Measurements from ENCODE around the gene CCDC12. TPM values are rescaled to one million over a fixed set of nuclear protein-coding genes. Genes with fewer than 3 reads are reported as not detected.

The CCDC12 gene
- total and polyA plus RNA-seq, 9 of the 15 experiments (the other 6 are each of a cell fraction or from before 2014, with no cell fraction given): 8.9 to 201 (median 86.9) TPM

GRCh38 chr3:46998852-46999515 lies 22.4 kb upstream of the CCDC12 start (continued):
- no peak for TF ChIP-seq THAP12 (CRISPR knock-in tag; IDR thresholded peaks at IDR 0.05)
- TF ChIP-seq NR4A1 (CRISPR knock-in tag; IDR thresholded peaks at IDR 0.05): no peak
- TF ChIP-seq NR4A1 (tag; IDR thresholded peaks at IDR 0.05): no peak
- peak; percentile 28 for TF ChIP-seq RBM22 (IDR thresholded peaks at IDR 0.05; ENCODE audit: low read depth, low read length, poor library complexity, severe bottlenecking)
- TF ChIP-seq ZNF75A (CRISPR knock-in tag; IDR thresholded peaks at IDR 0.05): no peak
- no peak for TF ChIP-seq NCOA4 (IDR thresholded peaks at IDR 0.05; ENCODE audit: partially characterized antibody)
- no peak for TF ChIP-seq ZNF133 (CRISPR knock-in tag; IDR thresholded peaks at IDR 0.05)
- TF ChIP-seq ZKSCAN3 (CRISPR knock-in tag; IDR thresholded peaks at IDR 0.05): no peak
- TF ChIP-seq BRCA1 (IDR thresholded peaks at IDR 0.05): no peak
- TF ChIP-seq BRCA1 (CRISPR knock-in tag; IDR thresholded peaks at IDR 0.05): no peak
- TF ChIP-seq YBX1 (IDR thresholded peaks at IDR 0.05): no peak
- TF ChIP-seq RBFOX2 (IDR thresholded peaks at IDR 0.05; ENCODE audit: low read depth, low read length): peak; percentile 40
- 0 out of 2 replicates have a peak, but pooled peaks have one; percentile 32 for TF ChIP-seq GABPB1 (CRISPR knock-in tag; IDR thresholded peaks at IDR 0.05)
- 0 out of 2 replicates have a peak, but pooled peaks have one; percentile 5 for TF ChIP-seq ZBTB1 (CRISPR knock-in tag; IDR thresholded peaks at IDR 0.05; ENCODE audit: borderline replicate concordance, low read depth)
- no peak for TF ChIP-seq HDAC2 (IDR thresholded peaks at IDR 0.05)
- no peak for TF ChIP-seq THRAP3 (IDR thresholded peaks at IDR 0.05; ENCODE audit: borderline replicate concordance)
- TF ChIP-seq FIP1L1 (IDR thresholded peaks at IDR 0.05; ENCODE audit: low read depth, low read length, poor library complexity, severe bottlenecking): no peak
- TF ChIP-seq HES1 (IDR thresholded peaks at IDR 0.05; ENCODE audit: low read depth): no peak
- no peak for TF ChIP-seq MAZ (CRISPR knock-in tag; conservative IDR thresholded peaks at IDR 0.05 in 1 of 2, IDR thresholded peaks at IDR 0.05 in 1 of 2)
- TF ChIP-seq CAMTA2 (CRISPR knock-in tag; conservative IDR thresholded peaks at IDR 0.05): no peak
- no peak for TF ChIP-seq SREBF1 (IDR thresholded peaks at IDR 0.05; ENCODE audit: borderline replicate concordance, low read depth, low read length)
- no peak for TF ChIP-seq ZNF146 (CRISPR knock-in tag; IDR thresholded peaks at IDR 0.05; ENCODE audit: unreplicated experiment)
- TF ChIP-seq MCM3 (IDR thresholded peaks at IDR 0.05): no peak
- TF ChIP-seq ZNF12 (CRISPR knock-in tag; IDR thresholded peaks at IDR 0.05): no peak
- TF ChIP-seq POLR2B (IDR thresholded peaks at IDR 0.05; ENCODE audit: low read depth, partially characterized antibody): no peak
- no peak for TF ChIP-seq BACH1 (tag; IDR thresholded peaks at IDR 0.05)
- no peak for TF ChIP-seq SAFB (IDR thresholded peaks at IDR 0.05; ENCODE audit: borderline replicate concordance, low read depth, low read length)
